GM13977 (cell line): ENCODE measurements around the gene NOL4L.

Experiments used
- DNase-seq: peaks from one replicate; pipeline ENCODE4 v3.0.0; 2012; ENCODE audit warnings: low spot score
- in situ Hi-C: fragments of 300-500 bp; cut with MboI; formaldehyde crosslinking; loops from one replicate; pipeline ENCODE4 v1.12.0; 2022; ENCODE audit warnings: low sequenced_read_pairs, low pct_unique_long_range_greater_than_20kb, mixed read lengths, inconsistent platforms; ENCODE audit not compliant: unreplicated experiment
- TF ChIP-seq, protein P1 (sequence below): IDR thresholded peaks from 2 replicates; pipeline ENCODE4 v1.5.1; 2012; ENCODE audit warnings: mild to moderate bottlenecking, control low read depth; ENCODE audit not compliant: insufficient read depth; ENCODE audit errors: extremely low read depth, missing control alignments

Gene NOL4L

DNA sequence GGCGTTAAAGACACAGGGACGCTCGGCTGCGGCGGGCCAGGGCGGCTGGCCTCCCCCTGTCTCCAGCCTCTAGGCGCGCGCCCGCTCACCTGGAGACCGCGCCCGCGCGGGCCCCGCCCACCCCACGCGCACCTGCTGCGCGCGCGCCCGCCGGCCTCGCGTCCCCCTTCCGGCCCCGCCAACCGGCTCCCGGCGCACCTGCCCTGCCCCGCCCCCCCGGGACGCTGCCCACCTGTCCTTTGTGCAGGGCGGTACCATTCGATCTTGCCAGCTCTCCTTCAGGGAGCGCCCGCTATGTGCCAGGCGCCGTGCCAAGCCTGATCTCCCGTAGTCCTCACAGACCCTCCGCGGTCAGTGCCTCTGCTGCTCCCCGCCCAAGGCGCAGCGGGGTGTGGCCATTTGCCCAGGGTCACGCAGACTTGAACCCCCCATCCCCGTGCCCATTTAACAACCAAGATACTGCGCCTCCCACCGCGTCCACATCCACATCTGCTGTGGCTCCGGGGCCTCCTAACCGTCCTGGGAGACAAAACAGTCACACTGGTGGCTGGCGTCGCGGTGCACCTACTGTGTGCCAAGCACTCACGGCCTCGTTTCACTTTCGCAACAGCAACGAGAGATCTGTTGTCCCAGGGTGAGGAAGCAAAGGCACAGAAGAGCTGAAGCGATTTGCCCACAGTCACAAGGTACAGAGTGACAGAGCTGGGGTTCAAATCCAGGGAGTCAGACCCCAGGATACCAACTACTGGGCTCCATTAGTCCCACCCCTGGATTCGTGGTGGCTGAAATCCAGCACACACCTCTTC is 48.1 kb downstream of the NOL4L start:
- TF ChIP-seq, protein P1, sequence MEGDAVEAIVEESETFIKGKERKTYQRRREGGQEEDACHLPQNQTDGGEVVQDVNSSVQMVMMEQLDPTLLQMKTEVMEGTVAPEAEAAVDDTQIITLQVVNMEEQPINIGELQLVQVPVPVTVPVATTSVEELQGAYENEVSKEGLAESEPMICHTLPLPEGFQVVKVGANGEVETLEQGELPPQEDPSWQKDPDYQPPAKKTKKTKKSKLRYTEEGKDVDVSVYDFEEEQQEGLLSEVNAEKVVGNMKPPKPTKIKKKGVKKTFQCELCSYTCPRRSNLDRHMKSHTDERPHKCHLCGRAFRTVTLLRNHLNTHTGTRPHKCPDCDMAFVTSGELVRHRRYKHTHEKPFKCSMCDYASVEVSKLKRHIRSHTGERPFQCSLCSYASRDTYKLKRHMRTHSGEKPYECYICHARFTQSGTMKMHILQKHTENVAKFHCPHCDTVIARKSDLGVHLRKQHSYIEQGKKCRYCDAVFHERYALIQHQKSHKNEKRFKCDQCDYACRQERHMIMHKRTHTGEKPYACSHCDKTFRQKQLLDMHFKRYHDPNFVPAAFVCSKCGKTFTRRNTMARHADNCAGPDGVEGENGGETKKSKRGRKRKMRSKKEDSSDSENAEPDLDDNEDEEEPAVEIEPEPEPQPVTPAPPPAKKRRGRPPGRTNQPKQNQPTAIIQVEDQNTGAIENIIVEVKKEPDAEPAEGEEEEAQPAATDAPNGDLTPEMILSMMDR = no peak
- no peak for DNase-seq
- in situ Hi-C loops = loop anchor here (25.0 kb wide), 1 partner anchor 250 kb away; no protein-coding TSS in a partner anchor

DNA sequence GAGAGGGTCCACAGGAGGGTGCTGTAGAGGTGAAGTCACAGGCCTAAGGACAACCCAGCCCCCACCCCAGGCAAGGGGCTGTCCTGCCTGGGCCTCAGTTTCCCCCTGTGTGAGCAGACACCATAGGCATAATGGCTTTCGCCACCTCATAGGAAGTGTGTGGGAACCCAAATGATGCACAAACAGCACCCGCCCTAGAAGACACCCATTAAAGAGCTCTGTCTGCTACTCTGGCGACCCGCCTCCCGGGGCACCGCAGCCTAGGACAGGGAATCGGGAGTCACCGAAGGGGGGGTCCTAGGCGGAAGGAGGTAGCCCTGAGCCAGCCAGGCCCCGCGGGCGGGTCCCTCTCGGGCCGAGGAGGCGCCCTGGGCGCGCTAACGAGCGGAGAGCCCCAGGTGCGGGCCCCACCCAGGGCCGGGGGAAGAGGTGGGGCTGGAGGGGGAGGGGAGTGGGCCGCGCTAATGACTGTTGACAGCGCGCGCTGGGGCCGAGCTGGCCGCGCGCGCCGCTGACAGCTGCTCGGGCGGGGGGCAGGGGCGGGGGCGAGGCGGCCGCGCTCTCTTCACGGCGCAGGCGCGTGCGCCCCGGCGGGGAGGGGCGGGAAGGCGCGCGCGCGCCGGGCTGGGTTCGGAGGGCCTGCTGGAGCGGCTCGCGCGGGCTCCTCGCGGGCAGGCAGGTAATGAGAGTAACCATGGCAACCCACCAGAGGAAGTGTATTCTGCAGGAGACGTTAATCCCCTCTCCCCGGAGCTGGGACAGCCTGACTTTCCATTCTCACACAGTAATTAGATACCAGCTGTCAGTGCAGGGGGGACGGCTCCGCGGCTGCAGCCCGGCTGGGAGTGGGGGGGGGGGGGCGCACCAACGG is 48.9 kb downstream of the NOL4L start:
- TF ChIP-seq, protein P1 = no peak
- in situ Hi-C loops = loop anchor here (25.0 kb wide), 1 partner anchor 251 kb away; no protein-coding TSS in a partner anchor
- DNase-seq = peak; percentile 92

DNA sequence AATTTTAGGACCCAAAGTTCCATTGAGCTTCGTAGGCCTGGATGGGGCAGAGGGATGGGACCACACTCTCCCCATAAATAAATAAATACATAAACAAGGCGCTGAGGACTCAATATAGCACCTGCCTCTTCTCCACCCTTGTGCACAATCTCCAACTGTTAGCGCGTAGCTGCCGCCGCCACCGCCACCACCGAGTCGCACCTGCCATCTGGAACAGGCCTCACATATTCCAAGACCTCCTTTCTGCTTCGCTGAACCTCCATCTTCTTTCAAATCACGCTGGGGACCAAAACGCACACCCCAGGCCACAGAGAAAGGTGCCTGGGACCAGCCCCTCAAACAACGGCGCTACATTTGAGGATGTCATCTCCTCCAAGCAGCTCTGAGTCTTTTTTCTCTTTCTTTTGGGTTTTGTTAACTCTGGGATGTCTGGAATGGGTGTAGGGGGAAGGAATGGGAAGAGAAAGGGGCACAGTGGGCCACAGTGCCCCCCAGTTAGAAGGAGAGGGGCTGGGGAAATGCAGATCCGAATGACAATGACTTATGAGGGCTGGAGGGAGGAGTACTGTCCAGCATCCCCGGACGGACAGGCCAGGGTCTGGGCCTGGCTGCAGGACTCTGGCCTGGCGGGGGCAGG is 49.7 kb downstream of the NOL4L start:
- in situ Hi-C loops = loop anchor here (25.0 kb wide), 1 partner anchor 252 kb away; no protein-coding TSS in a partner anchor
- TF ChIP-seq, protein P1 = no peak
- DNase-seq = no peak

DNA sequence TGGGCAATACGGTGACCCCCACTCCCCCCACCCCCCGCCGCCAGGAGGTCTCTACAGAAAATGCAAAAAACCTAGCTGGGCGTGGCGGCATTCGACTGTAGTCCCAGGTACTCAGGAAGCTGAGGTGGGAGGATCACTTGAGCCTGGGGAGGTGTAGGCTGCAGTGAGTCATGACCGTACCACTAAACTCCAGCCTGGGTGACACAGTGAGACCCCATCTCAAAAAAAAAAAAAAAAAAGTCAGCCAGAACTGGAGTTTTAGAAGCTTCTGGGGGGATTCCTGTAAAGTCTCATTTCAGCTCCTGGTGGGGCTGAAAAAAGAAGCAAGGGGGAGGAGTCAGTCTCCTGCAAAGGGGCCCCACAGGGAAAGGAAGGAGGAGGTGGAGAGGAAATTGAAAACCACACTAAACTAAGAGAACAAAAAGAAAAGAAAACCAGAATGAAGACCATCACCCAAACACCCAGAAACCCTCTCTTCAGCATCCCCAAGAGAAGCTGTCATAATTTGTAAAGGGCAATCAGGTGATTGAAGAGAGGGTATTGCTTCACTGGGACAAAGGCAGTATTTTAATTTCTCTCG is 50.4 kb downstream of the NOL4L start:
- TF ChIP-seq, protein P1 = no peak
- in situ Hi-C loops = loop anchor here (25.0 kb wide), 1 partner anchor 253 kb away; no protein-coding TSS in a partner anchor
- peak; percentile 43 for DNase-seq

DNA sequence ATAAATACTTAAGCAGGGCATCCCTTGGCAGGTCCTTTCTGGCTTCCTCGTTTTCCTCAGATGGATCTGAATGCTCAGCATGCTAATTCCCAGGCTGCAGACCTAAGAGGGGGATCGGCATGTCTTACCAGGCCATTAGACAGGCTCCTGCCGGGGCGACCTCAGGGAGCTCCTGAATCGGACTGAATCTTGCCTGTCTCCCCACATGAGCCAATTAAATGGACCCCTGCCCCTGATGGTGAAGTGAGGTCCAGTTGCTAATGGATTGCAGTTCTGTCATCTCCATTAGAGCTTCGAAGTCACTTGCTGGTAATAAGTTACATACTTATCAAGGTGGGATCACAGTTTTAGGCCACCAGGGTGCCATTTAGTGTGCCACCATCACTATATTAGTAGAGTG is 51.4 kb downstream of the NOL4L start:
- no peak for DNase-seq
- in situ Hi-C loops = loop anchor here (25.0 kb wide), 1 partner anchor 254 kb away; no protein-coding TSS in a partner anchor
- TF ChIP-seq, protein P1 = no peak

DNA sequence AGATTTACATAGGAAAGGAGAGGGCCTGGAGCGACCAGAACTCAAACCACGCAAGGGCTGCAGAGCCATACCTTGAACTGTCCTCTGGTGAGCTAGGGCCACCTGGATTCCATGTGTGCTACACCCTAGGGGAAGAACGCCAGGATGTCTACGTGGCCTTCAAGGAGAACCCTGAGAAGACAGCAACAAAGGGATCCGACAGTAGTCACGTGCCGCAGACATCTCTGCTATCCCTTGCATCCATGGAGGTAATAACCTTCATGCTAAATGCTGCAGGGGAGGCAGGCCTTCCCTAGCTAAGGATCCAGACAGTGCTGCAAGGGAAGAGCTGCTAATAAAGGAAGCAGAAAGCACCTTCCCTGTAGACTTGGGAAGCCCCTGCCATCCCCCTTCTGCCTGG is 52.9 kb downstream of the NOL4L start:
- DNase-seq = no peak
- TF ChIP-seq, protein P1 = no peak
- in situ Hi-C loops = loop anchor here (25.0 kb wide), 1 partner anchor 255 kb away; no protein-coding TSS in a partner anchor
